GM12801 (cell line): ENCODE measurements around the gene IER2.

Source experiments
- TF ChIP-seq, protein P1 (sequence below): IDR thresholded peaks from one replicate; pipeline ENCODE4 v1.5.1; 2011; ENCODE audit warnings: control low read depth; ENCODE audit not compliant: insufficient read length; ENCODE audit errors: extremely low read depth

Gene IER2

GRCh38 chr19:13152356-13152973 is 2.3 kb downstream of the IER2 start:
- TF ChIP-seq, protein P1, sequence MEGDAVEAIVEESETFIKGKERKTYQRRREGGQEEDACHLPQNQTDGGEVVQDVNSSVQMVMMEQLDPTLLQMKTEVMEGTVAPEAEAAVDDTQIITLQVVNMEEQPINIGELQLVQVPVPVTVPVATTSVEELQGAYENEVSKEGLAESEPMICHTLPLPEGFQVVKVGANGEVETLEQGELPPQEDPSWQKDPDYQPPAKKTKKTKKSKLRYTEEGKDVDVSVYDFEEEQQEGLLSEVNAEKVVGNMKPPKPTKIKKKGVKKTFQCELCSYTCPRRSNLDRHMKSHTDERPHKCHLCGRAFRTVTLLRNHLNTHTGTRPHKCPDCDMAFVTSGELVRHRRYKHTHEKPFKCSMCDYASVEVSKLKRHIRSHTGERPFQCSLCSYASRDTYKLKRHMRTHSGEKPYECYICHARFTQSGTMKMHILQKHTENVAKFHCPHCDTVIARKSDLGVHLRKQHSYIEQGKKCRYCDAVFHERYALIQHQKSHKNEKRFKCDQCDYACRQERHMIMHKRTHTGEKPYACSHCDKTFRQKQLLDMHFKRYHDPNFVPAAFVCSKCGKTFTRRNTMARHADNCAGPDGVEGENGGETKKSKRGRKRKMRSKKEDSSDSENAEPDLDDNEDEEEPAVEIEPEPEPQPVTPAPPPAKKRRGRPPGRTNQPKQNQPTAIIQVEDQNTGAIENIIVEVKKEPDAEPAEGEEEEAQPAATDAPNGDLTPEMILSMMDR: no peak

DNA sequence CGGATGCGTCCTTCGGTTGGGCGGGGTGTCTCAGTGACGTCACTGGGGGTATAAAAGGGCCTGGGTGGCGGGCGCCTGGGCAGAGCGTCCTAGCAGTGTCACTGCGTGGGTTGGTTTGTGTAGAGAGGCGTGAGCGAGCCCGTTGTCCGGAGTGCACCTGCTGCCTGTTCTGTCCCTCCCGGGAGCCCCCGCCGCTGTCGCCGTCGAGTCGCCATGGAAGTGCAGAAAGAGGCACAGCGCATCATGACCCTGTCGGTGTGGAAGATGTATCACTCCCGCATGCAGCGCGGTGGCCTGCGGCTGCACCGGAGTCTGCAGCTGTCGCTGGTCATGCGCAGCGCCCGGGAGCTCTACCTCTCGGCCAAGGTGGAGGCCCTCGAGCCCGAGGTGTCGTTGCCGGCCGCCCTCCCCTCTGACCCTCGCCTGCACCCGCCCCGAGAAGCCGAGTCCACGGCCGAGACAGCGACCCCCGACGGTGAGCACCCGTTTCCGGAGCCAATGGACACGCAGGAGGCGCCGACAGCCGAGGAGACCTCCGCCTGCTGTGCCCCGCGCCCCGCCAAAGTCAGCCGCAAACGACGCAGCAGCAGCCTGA is 2.9 kb downstream of the IER2 start:
- TF ChIP-seq, protein P1: no peak

- TF ChIP-seq, protein P1: no peak
Observed at GRCh38 chr19:13153569-13154240, 3.5 kb downstream of the IER2 start.

DNA sequence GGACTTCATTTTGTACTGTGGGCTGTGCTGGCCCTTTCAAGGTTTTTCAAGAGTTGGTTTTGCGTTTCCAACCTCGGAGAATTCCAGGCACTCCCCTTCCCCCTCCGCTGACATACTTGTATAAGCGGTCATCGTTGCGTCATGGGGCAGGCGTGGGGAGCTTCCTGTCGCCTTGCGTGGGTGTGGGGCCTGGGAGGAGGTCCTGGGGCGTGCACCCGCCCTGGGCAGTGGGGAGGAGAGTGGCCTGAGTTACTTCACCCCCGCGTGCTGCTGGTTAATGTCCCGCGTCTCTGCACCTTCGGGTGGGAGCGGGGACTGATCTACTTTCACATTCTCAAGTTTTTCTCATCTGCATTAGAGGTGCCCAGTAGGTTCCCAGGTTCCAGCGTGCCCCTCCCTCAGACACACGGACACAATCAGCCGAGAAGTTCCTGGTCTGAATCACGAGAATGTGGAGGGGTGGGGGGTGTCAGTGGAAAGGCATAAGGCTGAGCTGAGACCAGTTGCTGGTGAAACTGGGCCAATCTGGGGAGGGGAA is 4.1 kb downstream of the IER2 start:
- TF ChIP-seq, protein P1: no peak

GRCh38 chr19:13154911-13155471 is 4.8 kb downstream of the IER2 start:
- TF ChIP-seq, protein P1: no peak

DNA sequence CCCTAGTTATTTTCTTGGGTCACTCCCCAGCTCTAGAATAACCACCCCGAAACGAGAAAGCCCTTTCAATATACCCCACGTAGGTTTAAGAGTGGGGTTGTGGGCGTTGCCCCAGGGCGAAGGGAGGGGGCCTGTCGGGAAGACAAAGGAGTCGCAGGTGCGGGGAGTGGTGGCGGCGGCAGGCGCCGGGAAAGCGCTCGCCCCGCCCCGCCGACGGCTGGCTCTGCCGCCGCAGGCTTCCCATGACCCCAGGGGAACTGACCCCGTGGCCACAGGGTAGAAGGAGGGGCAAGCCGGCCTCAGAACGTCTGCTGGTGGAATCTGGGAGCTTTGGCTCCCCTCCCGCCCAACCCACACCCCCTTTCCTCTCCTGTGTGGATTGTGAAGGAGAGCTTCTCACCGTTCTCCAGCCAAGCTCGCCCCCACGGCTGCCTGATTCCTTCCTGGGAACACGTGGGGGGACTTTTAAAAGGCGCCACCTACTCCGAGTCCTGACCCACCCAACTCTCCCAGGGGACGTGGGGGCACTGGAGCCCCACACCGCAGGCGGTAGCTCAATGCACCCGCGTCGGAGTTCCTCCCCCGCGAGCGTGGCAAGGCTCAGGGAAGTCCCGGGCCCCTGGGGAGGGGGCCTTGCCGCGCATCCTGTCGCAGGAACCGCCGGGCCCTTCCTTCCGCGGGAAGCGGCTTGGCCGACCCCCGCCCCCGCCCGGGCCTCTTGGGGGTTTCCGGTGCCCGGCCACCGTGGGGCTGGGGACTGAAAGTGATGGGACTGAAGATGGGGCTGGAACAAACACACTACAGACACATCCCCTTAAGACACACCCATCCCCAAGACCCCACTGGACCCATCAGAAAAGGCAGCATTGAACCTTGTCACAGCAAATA is 5.5 kb downstream of the IER2 start:
- TF ChIP-seq, protein P1: no peak
